ENCODE data around the gene GRB10.

- TF ChIP-seq CTCF (IDR thresholded peaks at IDR 0.05), result no peak
- TF ChIP-seq EZH2 (IDR thresholded peaks at IDR 0.05), result no peak
Measured at GRCh38 chr7:50589364-50589763, 193.3 kb downstream of the GRB10 start.

Data from neural progenitor cell (in vitro differentiated cells).